COLO829 (cell line): ENCODE data around the gene STOML1.

ENCODE experiments used
- DNase-seq: peaks from one replicate; pipeline ENCODE4 v3.0.0; 2012; ENCODE audit warnings: low spot score

STOML1 gene, protein sequence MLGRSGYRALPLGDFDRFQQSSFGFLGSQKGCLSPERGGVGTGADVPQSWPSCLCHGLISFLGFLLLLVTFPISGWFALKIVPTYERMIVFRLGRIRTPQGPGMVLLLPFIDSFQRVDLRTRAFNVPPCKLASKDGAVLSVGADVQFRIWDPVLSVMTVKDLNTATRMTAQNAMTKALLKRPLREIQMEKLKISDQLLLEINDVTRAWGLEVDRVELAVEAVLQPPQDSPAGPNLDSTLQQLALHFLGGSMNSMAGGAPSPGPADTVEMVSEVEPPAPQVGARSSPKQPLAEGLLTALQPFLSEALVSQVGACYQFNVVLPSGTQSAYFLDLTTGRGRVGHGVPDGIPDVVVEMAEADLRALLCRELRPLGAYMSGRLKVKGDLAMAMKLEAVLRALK

DNA sequence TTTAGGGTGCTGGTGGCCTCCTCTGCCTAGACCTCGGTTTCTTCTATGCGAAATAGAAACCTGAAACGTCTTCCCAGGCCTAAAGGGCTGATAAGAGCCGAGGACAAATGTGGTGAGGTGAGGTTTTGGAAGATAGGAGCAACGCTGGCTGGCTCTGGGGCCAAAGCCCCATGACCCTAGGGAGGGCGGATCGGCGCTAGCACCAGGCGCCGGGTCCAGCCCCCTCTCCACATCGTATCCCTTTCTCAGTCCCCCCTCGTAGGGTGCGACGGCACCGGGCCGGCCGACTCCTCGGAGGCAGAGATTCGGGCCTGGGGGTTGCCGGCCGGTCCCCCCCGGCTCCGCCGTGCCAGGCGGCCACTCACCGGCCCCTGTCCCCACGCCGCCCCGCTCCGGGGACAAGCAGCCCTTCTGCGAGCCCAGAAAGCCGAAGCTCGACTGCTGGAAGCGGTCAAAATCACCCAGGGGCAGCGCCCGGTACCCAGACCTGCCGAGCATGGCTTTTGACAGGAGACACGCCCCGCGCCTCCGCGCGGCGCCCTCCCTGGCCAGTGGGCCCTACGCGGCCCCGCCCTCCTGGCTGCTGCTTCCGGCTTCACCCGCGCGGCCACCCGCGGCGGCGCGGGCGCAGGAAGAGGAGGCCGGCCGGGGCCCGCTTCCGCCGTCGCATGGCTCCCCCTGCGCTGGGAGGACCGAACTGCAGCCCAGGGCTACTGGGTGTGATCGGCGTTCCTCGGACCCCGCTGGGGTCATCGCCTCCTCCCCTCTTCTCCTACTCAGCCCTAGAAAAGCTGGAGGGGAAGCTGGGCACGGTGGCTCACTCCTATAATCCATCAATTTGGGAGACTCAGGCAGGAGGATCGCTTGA, at the start of gene STOML1:
Gene STOML1, minus strand, starts transcription at position 570 of the 868 bp plus-strand sequence. Its CDS starts 72 bp downstream, at position 498.
- DNase-seq = peak; percentile 79

- DNase-seq = no peak
These were observed 49.2 kb upstream of the STOML1 start for GRCh38 chr15:74041311-74041756.

DNA sequence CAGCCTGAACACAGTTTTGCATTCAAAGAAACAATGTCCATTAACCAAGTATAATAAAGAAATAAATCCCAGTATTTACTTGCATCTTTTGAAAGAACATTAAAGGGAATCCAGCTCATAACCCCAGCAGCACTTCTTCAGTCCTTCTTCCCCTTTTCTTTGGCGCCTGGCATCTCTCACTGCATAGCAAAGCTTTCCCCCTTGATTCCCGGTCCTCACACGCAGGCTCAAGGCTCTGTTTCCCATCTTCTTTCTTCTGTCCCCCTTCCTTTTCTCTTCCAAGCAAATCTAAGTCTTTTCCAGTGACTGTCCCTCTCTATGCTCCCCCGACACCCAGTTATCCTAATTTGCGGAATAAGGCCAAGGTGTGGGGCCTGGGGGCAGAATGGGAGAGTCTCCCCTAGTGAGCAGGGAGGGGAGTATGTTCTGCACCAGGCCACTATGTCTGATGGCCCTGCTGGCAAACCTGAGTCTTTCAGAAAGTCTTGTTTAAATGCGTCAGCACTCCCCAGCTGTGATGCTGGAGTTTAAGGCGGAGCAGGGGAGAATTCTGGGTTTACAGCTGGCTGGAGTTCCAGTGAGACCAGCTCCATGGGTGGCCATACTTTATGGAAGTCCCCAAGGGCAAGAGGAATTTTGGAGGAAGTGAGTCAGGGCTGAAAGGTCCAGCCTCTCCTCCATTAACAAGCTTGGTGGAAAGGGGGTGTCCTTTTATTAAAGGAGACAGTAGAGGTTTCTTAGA, 48.2 kb upstream of the STOML1 start:
- peak; percentile 39 for DNase-seq

GRCh38 chr15:74039656-74040010, 47.5 kb upstream of the STOML1 start:
- no peak for DNase-seq

GRCh38 chr15:74038707-74039655, 46.9 kb upstream of the STOML1 start:
- DNase-seq = no peak

DNA sequence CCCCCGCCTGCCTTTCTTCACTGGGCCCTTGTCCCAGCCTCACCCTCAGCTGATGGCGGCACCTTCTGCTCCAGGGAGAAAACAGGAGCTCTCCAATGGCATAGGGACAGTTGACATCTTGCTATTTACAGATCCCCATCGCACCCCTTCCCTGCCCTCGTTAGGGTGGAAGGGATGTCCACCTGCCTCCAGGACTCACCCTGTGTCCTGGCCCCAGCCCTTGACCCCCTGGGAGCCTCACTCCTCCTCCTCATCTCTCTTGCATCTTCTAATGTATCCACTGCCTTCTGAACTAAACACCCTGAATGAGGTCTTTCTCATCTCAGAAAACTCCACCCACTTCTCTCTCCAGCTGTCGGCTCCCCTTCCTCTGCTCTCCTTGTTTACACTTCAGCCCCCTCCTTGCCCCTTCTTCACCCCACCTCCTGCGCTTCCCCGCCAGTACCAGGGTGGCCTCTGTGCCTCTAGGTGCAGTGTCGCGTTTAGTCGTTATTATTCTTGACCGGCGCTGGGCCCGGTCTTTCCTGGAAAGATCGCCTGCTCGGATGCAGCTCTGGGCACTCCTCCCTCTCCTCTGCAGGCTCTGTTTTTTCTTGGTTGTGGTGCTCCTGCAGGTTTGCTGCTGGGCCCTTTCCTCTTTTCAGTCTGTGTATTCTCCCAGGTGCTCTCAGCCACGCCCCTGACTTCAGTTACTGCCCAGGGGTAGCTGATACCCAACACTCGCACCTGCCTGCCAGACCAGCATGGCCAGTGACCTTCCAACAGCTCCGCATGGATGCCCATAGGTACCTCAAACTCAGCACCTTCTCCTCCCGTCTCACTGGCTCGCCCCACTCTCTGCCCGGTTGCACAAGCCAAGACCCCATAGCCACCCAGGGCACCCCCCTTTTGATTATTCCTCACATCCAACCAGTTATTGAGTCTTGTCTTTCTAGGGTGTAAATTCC, 45.3 kb upstream of the STOML1 start:
- no peak for DNase-seq

DNA sequence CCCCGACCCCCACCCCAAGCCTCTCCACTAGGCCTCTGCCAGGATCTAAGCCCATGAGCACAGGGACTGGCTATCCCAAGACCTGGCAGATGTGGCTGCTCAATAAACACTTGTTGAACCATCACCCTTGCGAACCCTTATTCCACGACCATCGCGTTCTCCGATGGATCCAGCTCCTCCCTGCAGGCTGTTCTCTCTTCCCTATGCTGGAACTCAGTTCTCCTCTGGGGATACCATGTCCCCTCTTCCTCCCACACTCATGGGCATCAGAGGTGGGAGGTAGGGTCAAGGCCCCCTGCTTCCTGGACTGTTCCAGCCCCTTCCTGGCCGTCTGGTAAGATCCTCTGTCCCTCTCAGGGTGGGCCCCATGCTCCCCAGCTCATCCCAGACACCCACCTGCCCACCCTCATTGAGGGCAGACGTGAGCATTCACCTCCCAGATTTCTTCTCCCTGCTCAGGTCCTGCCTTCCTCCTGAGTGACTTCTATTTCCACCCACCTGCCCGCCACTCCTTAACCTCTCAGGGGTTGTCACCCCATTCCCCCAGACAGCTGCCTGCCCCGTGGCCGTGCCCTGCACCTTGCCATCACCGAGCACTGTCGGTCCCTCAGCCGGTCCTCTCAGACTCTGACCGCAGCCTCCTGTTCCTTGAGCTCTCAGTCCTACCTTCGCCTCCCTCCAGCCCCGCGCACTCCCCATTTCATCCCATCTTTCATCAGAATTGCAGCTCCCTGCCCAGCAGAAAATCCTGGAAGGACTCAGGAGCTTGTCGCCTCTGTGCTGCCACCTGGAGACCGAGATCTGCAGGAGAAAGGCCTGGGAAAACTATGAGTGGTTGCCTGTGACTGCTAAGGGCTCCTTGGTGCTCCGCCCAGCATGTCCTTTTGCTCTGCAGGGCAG, 44.4 kb upstream of the STOML1 start:
- peak; percentile 26 for DNase-seq

- no peak for DNase-seq
These were observed 43.3 kb upstream of the STOML1 start for GRCh38 chr15:74035121-74036017.

DNA sequence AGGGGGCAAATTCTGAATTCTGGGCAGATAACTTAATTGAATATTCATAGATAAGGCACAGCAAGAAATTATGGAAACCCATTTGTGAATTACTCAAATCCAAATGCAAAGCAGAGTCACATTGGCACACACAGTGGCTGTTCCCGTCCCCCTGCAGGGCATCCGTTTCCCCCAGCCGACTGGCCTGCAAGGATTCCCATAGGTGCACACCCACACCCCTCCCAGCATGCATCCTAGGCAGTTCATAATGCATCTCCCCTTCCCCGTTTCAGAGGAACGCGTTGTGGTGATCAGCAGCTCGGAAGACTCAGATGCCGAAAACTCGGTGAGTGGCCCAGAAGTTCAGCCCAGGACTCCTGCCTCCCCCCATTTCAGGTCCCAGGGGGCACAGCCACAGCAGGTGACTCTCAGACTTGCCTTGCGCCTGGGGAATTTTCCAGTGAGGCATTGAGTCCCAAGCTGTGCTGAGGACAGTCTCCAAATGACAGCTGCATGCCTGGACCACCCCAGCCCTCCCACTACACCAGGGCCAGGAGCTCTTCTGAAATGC, 42.2 kb upstream of the STOML1 start:
- no peak for DNase-seq

GRCh38 chr15:74032606-74033561, 40.8 kb upstream of the STOML1 start:
- no peak for DNase-seq

DNA sequence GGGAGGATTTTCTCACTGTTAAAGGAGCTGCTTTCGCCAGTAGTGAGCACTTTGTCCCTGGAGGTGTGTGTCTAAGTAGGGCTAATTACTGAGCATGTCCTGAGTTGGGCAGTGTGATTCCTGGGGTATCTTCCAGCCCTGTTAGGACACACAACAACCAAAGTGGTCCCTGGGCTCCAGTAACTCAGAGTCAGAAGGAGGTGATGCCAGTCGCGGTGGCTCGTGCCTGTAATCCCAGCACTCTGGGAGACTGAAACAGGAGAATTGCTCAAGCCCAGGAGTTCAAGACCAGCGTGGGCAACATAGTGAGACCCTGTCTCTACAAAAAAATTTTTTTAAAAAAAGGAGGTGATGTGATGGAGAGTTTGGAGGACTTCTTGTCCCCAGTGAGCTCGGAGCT, 40.0 kb upstream of the STOML1 start:
- DNase-seq = no peak

GRCh38 chr15:74028646-74029045, 36.6 kb upstream of the STOML1 start:
- DNase-seq = no peak

DNA sequence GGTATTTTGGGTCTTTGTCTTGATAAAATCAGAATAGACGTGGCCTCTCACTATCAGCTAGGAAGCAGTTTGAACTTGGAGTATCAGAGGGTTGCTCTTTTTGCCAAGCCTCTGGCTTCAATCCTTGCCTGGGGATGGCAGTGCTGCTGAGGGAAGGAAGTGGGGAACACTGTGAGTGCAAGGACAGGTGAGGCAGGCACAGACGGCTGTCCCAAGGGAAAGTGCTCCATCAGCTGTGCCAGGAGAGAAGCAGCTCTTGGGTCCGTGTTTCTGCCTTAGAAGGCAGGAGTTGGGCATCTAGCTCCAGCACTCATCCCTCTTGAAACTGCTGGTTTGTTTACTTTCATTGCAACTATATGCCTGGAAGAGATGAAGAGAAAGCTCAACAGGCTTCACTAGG, 35.6 kb upstream of the STOML1 start:
- no peak for DNase-seq

GRCh38 chr15:74025436-74025835, 33.3 kb upstream of the STOML1 start:
- DNase-seq = no peak

- DNase-seq = no peak
These were observed 32.6 kb upstream of the STOML1 start for GRCh38 chr15:74024687-74025086.

DNA sequence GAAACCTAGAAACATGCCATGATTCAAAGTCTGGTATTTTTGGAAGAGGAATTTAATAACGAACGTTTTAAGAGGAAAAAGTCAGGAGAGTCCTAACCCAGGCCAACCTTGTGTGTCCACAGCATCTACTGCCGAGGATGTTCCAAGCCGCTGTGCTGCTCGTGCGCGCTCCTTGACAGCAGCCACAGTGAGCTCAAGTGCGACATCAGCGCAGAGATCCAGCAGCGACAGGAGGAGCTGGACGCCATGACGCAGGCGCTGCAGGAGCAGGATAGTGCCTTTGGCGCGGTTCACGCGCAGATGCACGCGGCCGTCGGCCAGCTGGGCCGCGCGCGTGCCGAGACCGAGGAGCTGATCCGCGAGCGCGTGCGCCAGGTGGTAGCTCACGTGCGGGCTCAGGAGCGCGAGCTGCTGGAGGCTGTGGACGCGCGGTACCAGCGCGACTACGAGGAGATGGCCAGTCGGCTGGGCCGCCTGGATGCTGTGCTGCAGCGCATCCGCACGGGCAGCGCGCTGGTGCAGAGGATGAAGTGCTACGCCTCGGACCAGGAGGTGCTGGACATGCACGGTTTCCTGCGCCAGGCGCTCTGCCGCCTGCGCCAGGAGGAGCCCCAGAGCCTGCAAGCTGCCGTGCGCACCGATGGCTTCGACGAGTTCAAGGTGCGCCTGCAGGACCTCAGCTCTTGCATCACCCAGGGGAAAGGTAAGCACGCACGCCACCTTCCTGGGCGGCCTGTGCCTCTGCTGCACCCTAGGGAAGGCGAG, 30.8 kb upstream of the STOML1 start:
- DNase-seq = no peak
